Stimulated activated naive CD8-positive, alpha-beta T cell treated with anti-CD3 and anti-CD28 coated beads, Interleukin-15, amount 100 ng/mL, for 72 hours (primary cell): ENCODE results near the gene SLC46A1.

Source experiments
- ATAC-seq: fragments of 150-1000 bp; cut with Tn5 transposase; 2 replicates; pipeline ENCODE4 v1.10.0; 2021; ENCODE audit warnings: mild to moderate bottlenecking, moderate library complexity
- DNase-seq, 2 donors: peaks; one replicate each; pipeline ENCODE4 v3.0.0; 2021 to 2022
- H3K27ac Mint-ChIP-seq, 2 donors: one replicate each; pipeline ENCODE4 v1.8.0; 2022; ENCODE audit warnings: mild to moderate bottlenecking in 2 of 2, mixed read lengths in 2 of 2, moderate library complexity in 2 of 2
- H3K27me3 Mint-ChIP-seq: one replicate; pipeline ENCODE4 v1.8.0; 2022; ENCODE audit warnings: mixed read lengths
- H3K4me1 Mint-ChIP-seq: one replicate; pipeline ENCODE4 v1.8.0; 2022; ENCODE audit warnings: mild to moderate bottlenecking, mixed read lengths
- H3K4me3 Mint-ChIP-seq, 2 donors: one replicate each; pipeline ENCODE4 v1.8.0; 2022; ENCODE audit warnings: mild to moderate bottlenecking in 2 of 2, mixed read lengths in 2 of 2, moderate library complexity in 1 of 2
- H3K9me3 Mint-ChIP-seq, 2 donors: one replicate each; pipeline ENCODE4 v1.8.0; 2022; ENCODE audit warnings: mixed read lengths in 2 of 2

The SLC46A1 gene

GRCh38 chr17:28395426-28395825 is 10.6 kb downstream of the SLC46A1 start:
- Mint-ChIP-seq H3K4me1 (no peaks in the 10 kb centered on the region), H3K4me3 (no peak overlapping the region), H3K27ac (no peak overlapping the region), H3K9me3 (no peaks in the 10 kb centered on the region), H3K27me3 (no peaks in the 10 kb centered on the region)
- ATAC-seq (no peak), DNase-seq (no peak)

- no peaks in the 10 kb centered on the region for H3K9me3 Mint-ChIP-seq
- no peaks in the 10 kb centered on the region for H3K27me3 Mint-ChIP-seq
- H3K4me1 Mint-ChIP-seq: no peaks in the 10 kb centered on the region
- DNase-seq (no peak), ATAC-seq (no peak)
- H3K27ac Mint-ChIP-seq: no peak overlapping the region
- no peak overlapping the region for H3K4me3 Mint-ChIP-seq
These were observed 11.5 kb downstream of the SLC46A1 start for GRCh38 chr17:28394337-28395116.

- H3K9me3 Mint-ChIP-seq: no peaks in the 10 kb centered on the region
- no peak overlapping the region for H3K27ac Mint-ChIP-seq
- no peaks in the 10 kb centered on the region for H3K27me3 Mint-ChIP-seq
- H3K4me3 Mint-ChIP-seq: no peak overlapping the region
- H3K4me1 Mint-ChIP-seq: no peaks in the 10 kb centered on the region
- DNase-seq (no peak), ATAC-seq (no peak)
These were observed 13.5 kb downstream of the SLC46A1 start for GRCh38 chr17:28392491-28392890.

GRCh38 chr17:28391401-28391800 is 14.6 kb downstream of the SLC46A1 start:
- H3K27ac Mint-ChIP-seq: peak overlapping the region in 1 of 2 donors; percentile 67
- ATAC-seq: no peak

GRCh38 chr17:28390984-28391383 is 15.0 kb downstream of the SLC46A1 start:
- Mint-ChIP-seq H3K27ac (no peak overlapping the region), H3K4me3 (no peak overlapping the region), H3K4me1 (no peaks in the 10 kb centered on the region), H3K9me3 (no peaks in the 10 kb centered on the region), H3K27me3 (no peaks in the 10 kb centered on the region)
- DNase-seq: no peak
- ATAC-seq: no peak

More at GRCh38 chr17:28391401-28391800, 14.6 kb downstream of the SLC46A1 start:
- Mint-ChIP-seq H3K27me3 (no peaks in the 10 kb centered on the region), H3K4me1 (no peaks in the 10 kb centered on the region), H3K9me3 (no peaks in the 10 kb centered on the region), H3K4me3 (no peak overlapping the region)
- no peak for DNase-seq

- Mint-ChIP-seq H3K27ac (no peak overlapping the region), H3K4me3 (no peak overlapping the region), H3K9me3 (no peaks in the 10 kb centered on the region), H3K4me1 (peaks cover 2% of the 10 kb centered on the region), H3K27me3 (no peaks in the 10 kb centered on the region)
- no peak for ATAC-seq
- no peak for DNase-seq
These were observed 15.4 kb downstream of the SLC46A1 start for GRCh38 chr17:28390563-28390962.

- DNase-seq (no peak), ATAC-seq (no peak)
- Mint-ChIP-seq H3K9me3 (no peaks in the 10 kb centered on the region), H3K27me3 (no peaks in the 10 kb centered on the region), H3K27ac (no peak overlapping the region), H3K4me1 (peaks cover 6% of the 10 kb centered on the region), H3K4me3 (no peak overlapping the region)
These were observed 15.9 kb downstream of the SLC46A1 start for GRCh38 chr17:28390141-28390540.

GRCh38 chr17:28388106-28388505 is 17.9 kb downstream of the SLC46A1 start:
- Mint-ChIP-seq H3K27me3 (no peaks in the 10 kb centered on the region), H3K4me3 (no peak overlapping the region), H3K4me1 (peaks cover 22% of the 10 kb centered on the region), H3K27ac (no peak overlapping the region), H3K9me3 (no peaks in the 10 kb centered on the region)
- no peak for DNase-seq
- ATAC-seq: no peak

- H3K27me3 Mint-ChIP-seq: peaks cover 7% of the 10 kb centered on the region
- DNase-seq (no peak), ATAC-seq (no peak)
- no peak overlapping the region for H3K4me3 Mint-ChIP-seq
- no peaks in the 10 kb centered on the region for H3K9me3 Mint-ChIP-seq
- peaks cover 29% of the 10 kb centered on the region for H3K4me1 Mint-ChIP-seq
- H3K27ac Mint-ChIP-seq: no peak overlapping the region
These were observed 19.6 kb downstream of the SLC46A1 start for GRCh38 chr17:28386391-28386790.

- DNase-seq (no peak), ATAC-seq (peak; percentile 17)
- Mint-ChIP-seq H3K4me3 (peak overlapping the region; percentile 84 to 93), H3K27me3 (peaks cover 8% of the 10 kb centered on the region), H3K9me3 (no peaks in the 10 kb centered on the region), H3K27ac (no peak overlapping the region), H3K4me1 (peaks cover 34% of the 10 kb centered on the region)
These were observed 20.6 kb downstream of the SLC46A1 start for GRCh38 chr17:28385406-28385805.

- H3K4me3 Mint-ChIP-seq: peak overlapping the region; percentile 84 to 93
- peaks cover 34% of the 10 kb centered on the region for H3K4me1 Mint-ChIP-seq
- DNase-seq: no peak
- no peaks in the 10 kb centered on the region for H3K9me3 Mint-ChIP-seq
- peak; percentile 19 for ATAC-seq
- peaks cover 8% of the 10 kb centered on the region for H3K27me3 Mint-ChIP-seq
- peak overlapping the region in 1 of 2 donors; percentile 55 for H3K27ac Mint-ChIP-seq
These were observed 21.0 kb downstream of the SLC46A1 start for GRCh38 chr17:28385037-28385400.

- H3K9me3 Mint-ChIP-seq: no peaks in the 10 kb centered on the region
- H3K4me1 Mint-ChIP-seq: peaks cover 34% of the 10 kb centered on the region
- peak; percentile 96 for ATAC-seq
- H3K4me3 Mint-ChIP-seq: peak overlapping the region; percentile 84 to 93
- peak overlapping the region; percentile 55 to 61 for H3K27ac Mint-ChIP-seq
- DNase-seq: peak; percentile 62 to 69
- peaks cover 8% of the 10 kb centered on the region for H3K27me3 Mint-ChIP-seq
These were observed 21.6 kb downstream of the SLC46A1 start for GRCh38 chr17:28384281-28385036.

GRCh38 chr17:28381141-28381825 is 24.7 kb downstream of the SLC46A1 start:
- peak; percentile 29 to 36 for DNase-seq
- ATAC-seq: no peak
- H3K27me3 Mint-ChIP-seq: peaks cover 8% of the 10 kb centered on the region
- H3K27ac Mint-ChIP-seq: no peak overlapping the region
- H3K9me3 Mint-ChIP-seq: no peaks in the 10 kb centered on the region
- peak overlapping the region; percentile 24 to 48 for H3K4me3 Mint-ChIP-seq
- H3K4me1 Mint-ChIP-seq: peaks cover 34% of the 10 kb centered on the region

GRCh38 chr17:28379814-28380801 is 25.9 kb downstream of the SLC46A1 start:
- peaks cover 8% of the 10 kb centered on the region for H3K27me3 Mint-ChIP-seq
- no peak for ATAC-seq

GRCh38 chr17:28372945-28373274 is 33.1 kb downstream of the SLC46A1 start:
- ATAC-seq (no peak), DNase-seq (no peak)
- peak overlapping the region; percentile 77 to 85 for H3K27ac Mint-ChIP-seq
- H3K4me3 Mint-ChIP-seq: peak overlapping the region; percentile 84 to 89
- peaks cover 35% of the 10 kb centered on the region for H3K4me1 Mint-ChIP-seq
- no peaks in the 10 kb centered on the region for H3K27me3 Mint-ChIP-seq
- H3K9me3 Mint-ChIP-seq: no peaks in the 10 kb centered on the region

More at GRCh38 chr17:28379814-28380801, 25.9 kb downstream of the SLC46A1 start:
- Mint-ChIP-seq H3K4me3 (no peak overlapping the region), H3K9me3 (no peaks in the 10 kb centered on the region), H3K4me1 (peaks cover 28% of the 10 kb centered on the region), H3K27ac (no peak overlapping the region)
- no peak for DNase-seq
